ENCODE results near the gene DNAJA1.

The DNAJA1 gene

DNA sequence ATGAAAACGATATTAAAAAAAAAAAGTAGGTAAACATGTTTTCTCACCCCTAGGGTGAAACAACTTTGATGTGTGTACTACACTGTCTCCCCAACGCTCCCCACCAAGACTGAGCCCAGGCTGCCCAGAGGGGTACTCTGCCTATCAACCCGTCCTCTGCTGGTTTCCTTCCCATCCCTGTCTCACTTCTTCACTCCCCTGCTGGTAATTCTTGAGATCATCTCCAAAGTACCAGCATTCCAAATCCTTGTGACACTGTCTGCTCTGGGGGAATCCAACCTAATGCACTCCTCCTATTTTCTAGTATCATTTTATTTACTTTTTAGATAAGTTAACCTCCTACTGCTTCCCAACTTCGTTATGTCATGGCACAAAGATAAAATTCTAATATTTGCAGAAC lies 17.3 kb upstream of the DNAJA1 start:
- TF ChIP-seq, protein P1, sequence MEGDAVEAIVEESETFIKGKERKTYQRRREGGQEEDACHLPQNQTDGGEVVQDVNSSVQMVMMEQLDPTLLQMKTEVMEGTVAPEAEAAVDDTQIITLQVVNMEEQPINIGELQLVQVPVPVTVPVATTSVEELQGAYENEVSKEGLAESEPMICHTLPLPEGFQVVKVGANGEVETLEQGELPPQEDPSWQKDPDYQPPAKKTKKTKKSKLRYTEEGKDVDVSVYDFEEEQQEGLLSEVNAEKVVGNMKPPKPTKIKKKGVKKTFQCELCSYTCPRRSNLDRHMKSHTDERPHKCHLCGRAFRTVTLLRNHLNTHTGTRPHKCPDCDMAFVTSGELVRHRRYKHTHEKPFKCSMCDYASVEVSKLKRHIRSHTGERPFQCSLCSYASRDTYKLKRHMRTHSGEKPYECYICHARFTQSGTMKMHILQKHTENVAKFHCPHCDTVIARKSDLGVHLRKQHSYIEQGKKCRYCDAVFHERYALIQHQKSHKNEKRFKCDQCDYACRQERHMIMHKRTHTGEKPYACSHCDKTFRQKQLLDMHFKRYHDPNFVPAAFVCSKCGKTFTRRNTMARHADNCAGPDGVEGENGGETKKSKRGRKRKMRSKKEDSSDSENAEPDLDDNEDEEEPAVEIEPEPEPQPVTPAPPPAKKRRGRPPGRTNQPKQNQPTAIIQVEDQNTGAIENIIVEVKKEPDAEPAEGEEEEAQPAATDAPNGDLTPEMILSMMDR (IDR thresholded peaks at IDR 0.05): no peak
- no peak for DNase-seq (ENCODE audit: low spot score)
- Histone ChIP-seq H3K27ac (no peak overlapping the region), H3K4me3 (no peak overlapping the region)

DNA sequence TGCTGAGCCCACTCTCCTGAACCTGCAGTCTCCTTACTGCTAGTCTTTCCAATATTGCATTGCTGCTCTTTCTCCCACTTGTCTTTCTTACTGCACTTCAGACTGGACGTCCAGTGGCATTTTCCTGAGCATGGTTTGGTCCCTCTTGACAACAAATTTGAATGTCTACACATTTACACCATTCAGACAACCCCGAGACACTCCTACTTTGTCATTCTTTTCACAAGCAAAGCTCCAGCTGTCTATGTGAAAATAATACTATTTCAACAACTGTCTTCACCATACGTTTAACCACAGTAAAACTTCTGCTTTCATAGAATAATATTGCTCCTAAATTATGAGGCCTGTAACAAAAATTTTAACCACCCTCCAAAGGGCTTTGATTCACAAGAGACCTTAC lies 13.2 kb upstream of the DNAJA1 start:
- H3K27ac ChIP-seq: no peak overlapping the region
- H3K4me3 ChIP-seq: no peak overlapping the region
- no peak for DNase-seq (ENCODE audit: low spot score)
- TF ChIP-seq, protein P1 (IDR thresholded peaks at IDR 0.05): no peak

DNA sequence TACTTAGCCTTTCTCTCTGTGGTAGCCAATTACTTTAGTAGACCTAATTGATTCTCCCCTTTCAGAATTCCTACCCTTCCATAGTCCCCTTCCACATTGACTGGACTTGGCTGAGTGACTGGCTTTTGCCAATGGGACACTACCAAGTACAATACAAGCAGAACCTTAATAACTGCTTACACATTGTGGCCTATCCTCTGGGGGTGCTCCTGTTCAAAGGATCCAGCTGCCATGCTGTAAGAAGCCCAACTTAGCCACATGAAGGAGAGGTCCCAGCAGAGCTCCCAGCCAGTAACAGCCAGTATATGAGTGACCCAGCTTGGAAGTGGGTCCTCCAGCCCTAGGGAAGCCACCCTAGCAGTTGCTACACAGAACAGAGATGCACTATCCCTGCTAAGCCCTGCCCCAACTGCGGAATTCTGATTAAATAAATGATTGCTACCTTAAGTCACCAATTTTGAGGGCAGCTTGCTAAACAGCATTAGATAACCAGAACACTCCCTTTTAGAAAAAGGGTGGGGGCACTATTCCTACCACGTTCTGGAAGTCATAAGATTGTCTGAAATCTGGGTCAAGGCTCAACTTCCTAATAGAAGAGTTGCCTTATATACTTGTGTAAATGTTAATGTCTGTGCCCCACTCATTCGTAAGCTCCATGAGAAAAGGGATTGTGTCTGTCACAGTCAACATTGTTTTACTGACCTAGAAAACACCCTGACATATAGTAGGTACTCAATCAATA lies 12.6 kb upstream of the DNAJA1 start:
- TF ChIP-seq, protein P1 (IDR thresholded peaks at IDR 0.05): no peak
- no peak overlapping the region for H3K27ac ChIP-seq
- DNase-seq (ENCODE audit: low spot score): no peak
- no peak overlapping the region for H3K4me3 ChIP-seq

DNA sequence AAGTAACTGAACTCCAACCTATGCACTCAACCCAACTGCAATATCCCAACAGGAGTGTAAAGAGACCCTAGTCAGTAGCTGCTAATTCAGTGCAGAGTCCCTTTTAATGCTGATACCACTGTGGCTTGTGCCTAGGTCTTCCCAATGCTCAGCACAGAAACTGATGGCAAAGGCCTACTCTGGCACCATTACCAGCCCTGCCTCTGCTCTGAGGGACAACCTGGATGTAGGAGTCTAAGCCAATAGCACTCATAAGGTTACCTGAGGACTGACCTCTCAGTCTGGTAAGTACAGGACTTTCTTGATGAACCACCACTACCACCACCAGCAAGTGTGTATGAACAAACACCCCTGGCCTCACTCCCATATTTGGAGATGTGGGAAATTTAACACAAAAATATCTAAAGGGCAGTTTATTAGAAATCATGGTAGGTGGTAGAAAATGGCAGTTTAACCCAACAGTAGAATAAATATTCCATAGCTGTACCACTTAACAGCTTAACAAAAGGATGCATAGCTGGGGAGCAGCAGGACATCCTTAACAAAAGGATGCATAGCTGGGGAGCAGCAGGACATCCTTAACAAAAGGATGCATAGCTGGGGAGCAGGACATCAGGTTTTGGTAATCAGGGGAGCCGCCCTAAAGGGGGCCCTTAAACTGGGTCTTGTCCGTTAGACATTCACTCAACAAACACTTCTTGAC lies 11.0 kb upstream of the DNAJA1 start:
- TF ChIP-seq, protein P1 (IDR thresholded peaks at IDR 0.05): no peak
- Histone ChIP-seq H3K27ac (no peak overlapping the region), H3K4me3 (no peak overlapping the region)
- DNase-seq (ENCODE audit: low spot score): no peak

- TF ChIP-seq, protein P1 (IDR thresholded peaks at IDR 0.05): no peak
- no peak overlapping the region for H3K27ac ChIP-seq
- no peak overlapping the region for H3K4me3 ChIP-seq
- DNase-seq (ENCODE audit: low spot score): no peak
Observed at GRCh38 chr9:33014665-33015014, 10.4 kb upstream of the DNAJA1 start.

DNA sequence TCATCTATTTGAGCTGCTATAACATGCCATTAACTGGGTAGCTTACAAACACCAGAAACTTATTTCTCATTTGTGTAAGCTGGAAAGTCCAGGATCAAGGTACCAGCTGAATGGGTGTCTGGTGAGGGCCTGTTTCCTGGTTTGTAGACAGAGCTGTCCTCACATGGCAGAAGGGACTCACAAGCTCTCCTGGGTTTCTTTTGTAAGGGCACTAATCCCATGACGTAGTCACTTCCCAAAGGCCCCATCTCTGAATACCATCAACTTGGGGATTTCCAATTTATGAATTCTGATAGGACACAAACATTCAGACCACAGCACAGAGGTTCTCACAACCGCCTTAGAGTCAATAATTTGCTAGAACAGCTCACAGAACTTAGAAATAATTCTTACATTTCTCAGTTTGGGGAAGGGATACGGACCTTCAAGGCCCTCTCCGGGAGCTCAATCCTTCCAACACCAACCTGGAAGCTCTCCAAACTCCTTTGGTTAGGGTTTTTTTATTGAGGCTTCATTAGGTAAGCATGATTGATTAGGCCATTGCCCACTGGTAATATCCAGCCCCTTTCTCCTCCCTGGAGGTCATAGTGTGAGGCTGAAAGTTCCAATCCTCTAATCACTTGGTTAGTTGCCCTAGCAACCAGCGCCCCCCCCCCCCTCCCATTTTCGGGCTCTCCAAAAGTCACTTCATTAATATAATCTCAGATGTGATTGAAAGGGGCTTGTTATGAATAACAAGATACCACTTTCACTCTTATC lies 7.6 kb upstream of the DNAJA1 start:
- TF ChIP-seq, protein P1 (IDR thresholded peaks at IDR 0.05): no peak
- no peak overlapping the region for H3K27ac ChIP-seq
- DNase-seq (ENCODE audit: low spot score): no peak
- no peak overlapping the region for H3K4me3 ChIP-seq

All from coronary artery (tissue), 2 donors.